Endodermal cell (in vitro differentiated cells): ENCODE measurements around the gene PNKD. TPM values are rescaled to one million over a fixed set of nuclear protein-coding genes. Genes with fewer than 3 reads are reported as not detected.
A peak's percentile ranks its signal among the peaks of the same experiment; 100 is the strongest.

Experiments
- DNase-seq: peaks from one replicate; pipeline ENCODE4 v3.0.0-alpha.2; 2017
- H3K27ac ChIP-seq: 2 replicates; pipeline ENCODE4 v1.5.1; 2013; ENCODE audit warnings: mild to moderate bottlenecking, low read depth, low read length, moderate library complexity
- H3K27me3 ChIP-seq: 2 replicates; pipeline ENCODE4 v1.6.1; 2013; ENCODE audit warnings: mild to moderate bottlenecking, low read length, moderate library complexity; ENCODE audit not compliant: insufficient read depth, control insufficient read depth, poor library complexity, severe bottlenecking
- H3K36me3 ChIP-seq: 2 replicates; pipeline ENCODE4 v1.7.0; 2013; ENCODE audit warnings: mild to moderate bottlenecking, low read length, moderate library complexity; ENCODE audit not compliant: control insufficient read depth, insufficient read depth
- H3K4me1 ChIP-seq: one replicate; pipeline ENCODE4 v1.7.0; 2013; ENCODE audit warnings: low read length; ENCODE audit not compliant: control insufficient read depth, insufficient read depth
- H3K4me3 ChIP-seq: 2 replicates; pipeline ENCODE4 v1.5.1; 2013; ENCODE audit warnings: mild to moderate bottlenecking, low read length, moderate library complexity
- H3K9ac ChIP-seq: 2 replicates; pipeline ENCODE4 v1.6.1; 2013; ENCODE audit warnings: mild to moderate bottlenecking, low read length, moderate library complexity; ENCODE audit not compliant: poor library complexity, severe bottlenecking; ENCODE audit errors: extremely low read depth
- H3K9me3 ChIP-seq: 2 replicates; pipeline ENCODE4 v1.6.1; 2013; ENCODE audit warnings: mild to moderate bottlenecking, low read length, moderate library complexity; ENCODE audit not compliant: control insufficient read depth
- H3K27ac Mint-ChIP-seq: 2 replicates; pipeline ENCODE4 v1.8.0; 2020; ENCODE audit warnings: mixed read lengths
- H3K27me3 Mint-ChIP-seq: 2 replicates; pipeline ENCODE4 v1.8.0; 2021; ENCODE audit warnings: mild to moderate bottlenecking, mixed read lengths; ENCODE audit not compliant: insufficient read depth
- H3K36me3 Mint-ChIP-seq: 2 replicates; pipeline ENCODE4 v1.8.0; 2020; ENCODE audit warnings: low read depth, mixed read lengths
- H3K4me1 Mint-ChIP-seq: 2 replicates; pipeline ENCODE4 v1.8.0; 2020; ENCODE audit warnings: mixed read lengths
- H3K4me3 Mint-ChIP-seq: 2 replicates; pipeline ENCODE4 v1.8.0; 2020; ENCODE audit warnings: mild to moderate bottlenecking, moderate library complexity, mixed read lengths
- H3K9me3 Mint-ChIP-seq: 2 replicates; pipeline ENCODE4 v1.8.0; 2020; ENCODE audit warnings: mild to moderate bottlenecking, mixed read lengths
- WGBS, 2 experiments: methylation state at CpG; one replicate each; pipeline versions ENCODE4 v1.1.5 to v1.1.7; 2013; ENCODE audit warnings: missing lambda C conversion rate in 2 of 2, mixed read lengths in 1 of 2; ENCODE audit not compliant: insufficient coverage in 1 of 2, insufficient read length in 1 of 2; 5-methylcytosine and 5-hydroxymethylcytosine counted together
- microRNA-seq: library from miRNA; unstranded; fragments of <30 nt; microRNA quantifications from one replicate; pipeline ENCODE4 v1.2.0, GENCODE V29; 2020; ENCODE audit warnings: borderline microRNAs expressed
- total RNA-seq, 2 donors: library from RNA; stranded (reverse); fragmentation: NEBNext Ultra II Directional in 1 of 2; extraction: Animal tissue kit (Norgen Biotek cat#: 25700) in 1 of 2; gene quantifications; 2 replicates in 1 of 2; 3 replicates in 1 of 2; pipeline ENCODE4 v1.2.1, GENCODE V29; 2021
- TF ChIP-seq, protein P1 (sequence below): fragments of 200-600 bp; sonication (generic); conservative IDR thresholded peaks from 2 replicates; pipeline ENCODE4 v1.5.0; 2021; ENCODE audit warnings: antibody characterized with exemption, mild to moderate bottlenecking

Gene PNKD
- total RNA-seq, 2 donors from 2014 or later: 33.9 to 39.6 TPM

DNA sequence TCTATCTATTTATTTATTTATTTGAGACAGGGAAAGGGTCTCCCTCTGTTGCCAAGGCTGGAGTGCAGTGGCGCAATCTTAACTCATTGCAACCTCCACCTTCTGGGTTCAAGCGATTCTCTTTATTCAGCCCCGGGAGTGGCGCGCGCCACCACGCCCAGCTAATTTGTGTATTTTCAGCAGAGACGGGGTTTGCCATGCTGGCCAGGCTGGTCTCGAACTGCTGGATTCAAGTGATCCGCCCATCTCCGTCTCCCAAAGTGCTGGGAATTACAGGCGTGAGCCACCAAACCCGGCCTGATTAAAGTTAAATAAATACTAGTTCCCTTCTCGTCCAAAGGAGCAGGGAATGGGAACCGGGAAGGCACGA, 125.1 kb downstream of the PNKD start:
- H3K27me3 Mint-ChIP-seq: peaks cover 23% of the 10 kb centered on the region
- DNase-seq: no peak
- TF ChIP-seq, protein P1, sequence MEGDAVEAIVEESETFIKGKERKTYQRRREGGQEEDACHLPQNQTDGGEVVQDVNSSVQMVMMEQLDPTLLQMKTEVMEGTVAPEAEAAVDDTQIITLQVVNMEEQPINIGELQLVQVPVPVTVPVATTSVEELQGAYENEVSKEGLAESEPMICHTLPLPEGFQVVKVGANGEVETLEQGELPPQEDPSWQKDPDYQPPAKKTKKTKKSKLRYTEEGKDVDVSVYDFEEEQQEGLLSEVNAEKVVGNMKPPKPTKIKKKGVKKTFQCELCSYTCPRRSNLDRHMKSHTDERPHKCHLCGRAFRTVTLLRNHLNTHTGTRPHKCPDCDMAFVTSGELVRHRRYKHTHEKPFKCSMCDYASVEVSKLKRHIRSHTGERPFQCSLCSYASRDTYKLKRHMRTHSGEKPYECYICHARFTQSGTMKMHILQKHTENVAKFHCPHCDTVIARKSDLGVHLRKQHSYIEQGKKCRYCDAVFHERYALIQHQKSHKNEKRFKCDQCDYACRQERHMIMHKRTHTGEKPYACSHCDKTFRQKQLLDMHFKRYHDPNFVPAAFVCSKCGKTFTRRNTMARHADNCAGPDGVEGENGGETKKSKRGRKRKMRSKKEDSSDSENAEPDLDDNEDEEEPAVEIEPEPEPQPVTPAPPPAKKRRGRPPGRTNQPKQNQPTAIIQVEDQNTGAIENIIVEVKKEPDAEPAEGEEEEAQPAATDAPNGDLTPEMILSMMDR: no peak
- peak overlapping the region; percentile 88 for H3K4me3 Mint-ChIP-seq
- H3K9me3 Mint-ChIP-seq: no peaks in the 10 kb centered on the region
- no peaks in the 10 kb centered on the region for H3K27me3 ChIP-seq
- no peak overlapping the region for H3K27ac ChIP-seq
- H3K4me1 ChIP-seq: no peaks in the 10 kb centered on the region
- H3K36me3 ChIP-seq: no peaks in the 10 kb centered on the region
- peak overlapping the region; percentile 94 for H3K4me3 ChIP-seq
- H3K9ac ChIP-seq: peak overlapping the region; percentile 95
- H3K4me1 Mint-ChIP-seq: peaks cover 13% of the 10 kb centered on the region
- peak overlapping the region; percentile 88 for H3K27ac Mint-ChIP-seq
- no peaks in the 10 kb centered on the region for H3K36me3 Mint-ChIP-seq
- 25 to 30% methylated on average over 14 to 16 of the region's 16 CpGs for WGBS, 2 experiments
- no peaks in the 10 kb centered on the region for H3K9me3 ChIP-seq

DNA sequence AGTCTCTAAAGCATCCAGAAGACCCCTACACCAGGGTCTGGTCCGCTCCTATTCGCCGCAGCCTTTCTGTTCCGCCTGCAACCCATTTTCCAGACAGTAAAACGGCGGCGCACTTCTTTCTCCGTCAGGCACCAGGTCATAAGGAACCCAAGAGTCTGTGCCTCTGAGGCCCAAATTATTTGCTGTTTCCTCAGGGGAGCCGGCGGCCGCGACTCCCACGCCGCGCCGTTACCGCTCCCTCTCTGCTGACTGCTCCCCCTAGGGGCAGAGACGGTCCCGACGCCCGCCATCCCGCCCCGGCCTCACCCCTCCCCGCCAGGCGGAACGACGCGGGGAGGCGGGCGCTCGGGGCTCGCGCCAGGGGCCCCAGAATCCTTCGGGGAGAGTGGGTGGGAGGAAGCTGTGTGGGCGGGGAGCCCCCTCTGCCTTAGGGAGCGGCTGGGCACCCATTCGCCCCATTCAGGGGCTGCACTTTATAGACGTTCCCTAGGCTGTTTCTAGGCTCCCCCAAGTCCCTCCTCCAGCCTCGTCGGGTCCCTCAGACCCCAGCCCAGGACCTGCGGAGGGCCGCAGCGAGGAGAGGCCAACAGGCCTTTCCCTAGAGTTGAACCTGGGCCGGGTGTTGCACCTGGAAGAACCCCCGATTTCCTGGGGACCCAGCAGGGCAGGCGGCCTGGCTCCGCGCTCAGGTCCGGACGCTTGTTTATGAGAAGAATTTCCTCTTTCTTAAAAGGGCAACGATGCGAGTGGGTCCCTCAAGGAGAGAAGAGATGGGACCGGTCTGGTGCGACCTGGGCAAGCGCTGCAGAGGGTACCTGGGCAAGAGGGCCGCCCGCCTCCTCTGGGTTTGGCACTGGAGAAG, 125.7 kb downstream of the PNKD start:
- DNase-seq: peak; percentile 96
- Mint-ChIP-seq H3K9me3 (no peaks in the 10 kb centered on the region), H3K4me1 (peaks cover 13% of the 10 kb centered on the region), H3K27me3 (peaks cover 23% of the 10 kb centered on the region), H3K27ac (peak overlapping the region; percentile 99), H3K4me3 (peak overlapping the region; percentile 88), H3K36me3 (no peaks in the 10 kb centered on the region)
- no peaks in the 10 kb centered on the region for H3K27me3 ChIP-seq
- no peaks in the 10 kb centered on the region for H3K9me3 ChIP-seq
- H3K4me1 ChIP-seq: no peaks in the 10 kb centered on the region
- H3K27ac ChIP-seq: peak overlapping the region; percentile 98
- peak overlapping the region; percentile 94 for H3K4me3 ChIP-seq
- peak overlapping the region; percentile 95 for H3K9ac ChIP-seq
- no peaks in the 10 kb centered on the region for H3K36me3 ChIP-seq
- 0 to 3% methylated on average over 20 to 57 of the region's 57 CpGs for WGBS, 2 experiments
- TF ChIP-seq, protein P1: peak; percentile 98

Small RNA genes within 50 kb of the gene (microRNA-seq; reads per million reads assigned to microRNA genes)
- gene MIR6513 (0.44 reads per million), gene MIR6810 (not detected)

Other genes starting within 250 kb of the PNKD start
- under 1 TPM in 1 of 2 donors, not detected in 1; 0.35 TPM for gene RUFY4, start 201.3 kb upstream of the PNKD start, total RNA-seq
- gene CXCR2, start 144.5 kb upstream of the PNKD start, total RNA-seq: not detected
- not detected for gene CXCR1, start 103.6 kb upstream of the PNKD start, total RNA-seq
- gene ARPC2, start 53.3 kb upstream of the PNKD start, total RNA-seq: 100 to 1,000 TPM; 243 to 247 TPM
- gene GPBAR1, start 9.5 kb upstream of the PNKD start, total RNA-seq: under 1 TPM; 0.18 TPM
- gene AAMP, start 382 bp upstream of the PNKD start, total RNA-seq: 10 to 100 TPM; 89.2 to 97.2 TPM
- gene TMBIM1, start 22.0 kb downstream of the PNKD start, total RNA-seq: 10 to 100 TPM; 50.7 to 53.8 TPM
- 1 to 10 TPM in 1 of 2 donors, under 1 TPM in 1; 0.22 to 1.0 TPM for gene CATIP, start 86.3 kb downstream of the PNKD start, total RNA-seq
- under 1 TPM in 1 of 2 donors, not detected in 1; 0.09 TPM for gene SLC11A1, start 111.8 kb downstream of the PNKD start, total RNA-seq
- 100 to 1,000 TPM in 1 of 2 donors, 10 to 100 TPM in 1; 66.8 to 123 TPM for gene CTDSP1, start 129.3 kb downstream of the PNKD start, total RNA-seq
- 10 to 100 TPM; 70.2 to 83.1 TPM for gene VIL1, start 148.6 kb downstream of the PNKD start, total RNA-seq